ENCODE results near the gene SESTD1.
"Not testable (repeated sequence)": the region's sequence is repeated elsewhere in the genome, so short reads cannot be mapped to it uniquely, and the experiment has no call there.

The SESTD1 gene

GRCh38 chr2:179207047-179207446 is 57.6 kb downstream of the SESTD1 start:
- FAIRE-seq, result no peak
- no peak for TF ChIP-seq POLR2A (IDR thresholded peaks at IDR 0.05; ENCODE audit: low read depth, low read length)

GRCh38 chr2:179201869-179202268 is 62.8 kb downstream of the SESTD1 start:
- no peak for TF ChIP-seq POLR2A (IDR thresholded peaks at IDR 0.05; ENCODE audit: low read depth, low read length)
- DNase-seq (ENCODE audit: insufficient read length, low spot score), result no peak
- no peak for FAIRE-seq

More at GRCh38 chr2:179207047-179207446, 57.6 kb downstream of the SESTD1 start:
- DNase-seq (ENCODE audit: insufficient read length, low spot score), result no peak

- not testable (repeated sequence) for FAIRE-seq; DNase-seq (ENCODE audit: insufficient read length, low spot score)
Measured at GRCh38 chr2:179195926-179196590, 68.6 kb downstream of the SESTD1 start.

- TF ChIP-seq POLR2A (IDR thresholded peaks at IDR 0.05; ENCODE audit: low read depth, low read length), result no peak
- FAIRE-seq (no peak), DNase-seq (ENCODE audit: insufficient read length, low spot score) (no peak)
Measured at GRCh38 chr2:179195141-179195540, 69.5 kb downstream of the SESTD1 start.

- no peak for TF ChIP-seq POLR2A (IDR thresholded peaks at IDR 0.05; ENCODE audit: low read depth, low read length)
- DNase-seq (ENCODE audit: insufficient read length, low spot score) (no peak), FAIRE-seq (no peak)
Measured at GRCh38 chr2:179193759-179194394, 70.8 kb downstream of the SESTD1 start.

GRCh38 chr2:179191110-179191509 is 73.5 kb downstream of the SESTD1 start:
- TF ChIP-seq POLR2A (IDR thresholded peaks at IDR 0.05; ENCODE audit: low read depth, low read length), result no peak
- no peak for FAIRE-seq
- no peak for DNase-seq (ENCODE audit: insufficient read length, low spot score)

- no peak for TF ChIP-seq POLR2A (IDR thresholded peaks at IDR 0.05; ENCODE audit: low read depth, low read length)
- FAIRE-seq, result no peak
- no peak for DNase-seq (ENCODE audit: insufficient read length, low spot score)
Measured at GRCh38 chr2:179186126-179186525, 78.5 kb downstream of the SESTD1 start.

GRCh38 chr2:179184610-179185009 is 80.0 kb downstream of the SESTD1 start:
- no peak for TF ChIP-seq POLR2A (IDR thresholded peaks at IDR 0.05; ENCODE audit: low read depth, low read length)
- DNase-seq (ENCODE audit: insufficient read length, low spot score) (no peak), FAIRE-seq (no peak)

- no peak for FAIRE-seq
Measured at GRCh38 chr2:179181002-179181401, 83.6 kb downstream of the SESTD1 start.

GRCh38 chr2:179180242-179180641 is 84.4 kb downstream of the SESTD1 start:
- DNase-seq (ENCODE audit: insufficient read length, low spot score), result no peak
- TF ChIP-seq POLR2A (IDR thresholded peaks at IDR 0.05; ENCODE audit: low read depth, low read length), result no peak
- FAIRE-seq, result no peak

More at GRCh38 chr2:179181002-179181401, 83.6 kb downstream of the SESTD1 start:
- TF ChIP-seq POLR2A (IDR thresholded peaks at IDR 0.05; ENCODE audit: low read depth, low read length), result no peak
- no peak for DNase-seq (ENCODE audit: insufficient read length, low spot score)

GRCh38 chr2:179179719-179180118 is 84.9 kb downstream of the SESTD1 start:
- FAIRE-seq, result no peak

GRCh38 chr2:179177694-179178093 is 86.9 kb downstream of the SESTD1 start:
- no peak for DNase-seq (ENCODE audit: insufficient read length, low spot score)
- no peak for TF ChIP-seq POLR2A (IDR thresholded peaks at IDR 0.05; ENCODE audit: low read depth, low read length)
- FAIRE-seq, result no peak

More at GRCh38 chr2:179179719-179180118, 84.9 kb downstream of the SESTD1 start:
- no peak for TF ChIP-seq POLR2A (IDR thresholded peaks at IDR 0.05; ENCODE audit: low read depth, low read length)
- no peak for DNase-seq (ENCODE audit: insufficient read length, low spot score)

- FAIRE-seq (no peak), DNase-seq (ENCODE audit: insufficient read length, low spot score) (no peak)
- no peak for TF ChIP-seq POLR2A (IDR thresholded peaks at IDR 0.05; ENCODE audit: low read depth, low read length)
Measured at GRCh38 chr2:179174240-179174639, 90.4 kb downstream of the SESTD1 start.

GRCh38 chr2:179172894-179173293 is 91.7 kb downstream of the SESTD1 start:
- no peak for TF ChIP-seq POLR2A (IDR thresholded peaks at IDR 0.05; ENCODE audit: low read depth, low read length)
- DNase-seq (ENCODE audit: insufficient read length, low spot score) (no peak), FAIRE-seq (no peak)

- DNase-seq (ENCODE audit: insufficient read length, low spot score) (no peak), FAIRE-seq (peak; percentile 15)
- no peak for TF ChIP-seq POLR2A (IDR thresholded peaks at IDR 0.05; ENCODE audit: low read depth, low read length)
Measured at GRCh38 chr2:179171371-179171770, 93.3 kb downstream of the SESTD1 start.

Data from H54 (cell line).